HepG2 (cell line): ENCODE results near the gene GCDH. TPM values are rescaled to one million over a fixed set of nuclear protein-coding genes. Genes with fewer than 3 reads are reported as not detected.
A peak's percentile ranks its signal among the peaks of the same experiment; 100 is the strongest.

Experiments used
- KDM3A ChIP-seq: IDR thresholded peaks from 2 replicates; pipeline ENCODE4 v1.6.1; 2018; ENCODE audit warnings: low read depth, missing compliant biosample characterization
- KLF6 ChIP-seq: IDR thresholded peaks from 2 replicates; pipeline ENCODE4 v1.8.0; 2016; ENCODE audit warnings: missing biosample characterization, missing genetic modification reagents
- SRSF9 ChIP-seq: fragments of 200-400 bp; formaldehyde crosslinking; IDR thresholded peaks from 2 replicates; pipeline ENCODE4 v1.6.1; 2018; ENCODE audit warnings: borderline replicate concordance, mild to moderate bottlenecking, low read depth, low read length; ENCODE audit not compliant: insufficient read depth, poor library complexity, severe bottlenecking
- THAP11 ChIP-seq: IDR thresholded peaks from 2 replicates; pipeline ENCODE4 v1.6.1; 2016; ENCODE audit warnings: missing biosample characterization, missing genetic modification reagents
- YY1 ChIP-seq: IDR thresholded peaks from 2 replicates; pipeline ENCODE4 v1.6.1; 2011; ENCODE audit warnings: low read length, low read depth, moderate library complexity, mild to moderate bottlenecking; ENCODE audit not compliant: insufficient read depth, insufficient replicate concordance
- ZBTB7B ChIP-seq: sonication (generic); formaldehyde crosslinking; IDR thresholded peaks from 2 replicates; pipeline ENCODE4 v1.4.0; 2020; ENCODE audit warnings: missing genetic modification reagents
- ZNF235 ChIP-seq: sonication (generic); formaldehyde crosslinking; IDR thresholded peaks from 2 replicates; pipeline ENCODE4 v1.8.1; 2023; ENCODE audit warnings: mild to moderate bottlenecking, missing genetic modification reagents, borderline replicate concordance
- ZNF501 ChIP-seq: sonication (generic); formaldehyde crosslinking; IDR thresholded peaks from 2 replicates; pipeline ENCODE4 v1.5.1; 2020; ENCODE audit warnings: mild to moderate bottlenecking, moderate library complexity, missing genetic modification reagents
- ZNF510 ChIP-seq: sonication (generic); formaldehyde crosslinking; IDR thresholded peaks from 2 replicates; pipeline ENCODE4 v1.4.0; 2020; ENCODE audit warnings: low read depth, mild to moderate bottlenecking, missing genetic modification reagents
- ZNF772 ChIP-seq: sonication (generic); formaldehyde crosslinking; IDR thresholded peaks from 2 replicates; pipeline ENCODE4 v1.5.0; 2020; ENCODE audit warnings: mild to moderate bottlenecking, missing genetic modification reagents
- polyA plus RNA-seq, 8 experiments: library from polyadenylated mRNA; depleted of rRNA in 3 of 8; stranded (reverse) in 7 of 8; unstranded in 1 of 8; fragments of >200 nt; fragmentation: Illumina TruSeq in 4 of 8; extraction: Trizol in 4 of 8; gene quantifications; 2 replicates each; pipeline versions ENCODE4 v1.2.1 to v1.2.3, GENCODE V29; 2011 to 2016; ENCODE audit warnings: low read depth in 4 of 8, missing spikeins in 1 of 8, mixed read lengths in 1 of 8; ENCODE audit not compliant: insufficient read depth in 1 of 8
- total RNA-seq, 5 experiments: library from RNA; depleted of rRNA; stranded (reverse); fragments of >200 nt; fragmentation: Illumina TruSeq; extraction: Trizol; gene quantifications; 2 replicates each; pipeline ENCODE4 v1.2.3, GENCODE V29; 2016; ENCODE audit warnings: low read depth in 1 of 5
- TF ChIP-seq, protein P1 (sequence below): sonication (generic); formaldehyde crosslinking; conservative IDR thresholded peaks from 2 replicates; pipeline ENCODE4 v1.4.0; 2020; ENCODE audit warnings: missing genetic modification reagents
- TF ChIP-seq, protein P2 (sequence below): sonication (generic); formaldehyde crosslinking; IDR thresholded peaks from 2 replicates; pipeline ENCODE4 v1.8.1; 2023; ENCODE audit warnings: mild to moderate bottlenecking, missing genetic modification reagents
- TF ChIP-seq, protein P3 (sequence below): sonication (generic); formaldehyde crosslinking; IDR thresholded peaks from 2 replicates; pipeline ENCODE4 v1.5.0; 2020; ENCODE audit warnings: mild to moderate bottlenecking, missing genetic modification reagents, borderline replicate concordance
- TF ChIP-seq, protein P4 (sequence below): IDR thresholded peaks from 2 replicates; pipeline ENCODE4 v1.6.1; 2016; ENCODE audit warnings: low read depth, borderline replicate concordance
- TF ChIP-seq, protein P5 (sequence below): sonication (generic); formaldehyde crosslinking; IDR thresholded peaks from 2 replicates; pipeline ENCODE4 v1.4.0; 2020; ENCODE audit warnings: mild to moderate bottlenecking, missing genetic modification reagents

Gene GCDH
- total and polyA plus RNA-seq, 2 of the 13 experiments (the other 11 are each of a cell fraction or from before 2014, with no cell fraction given), result 15.1 to 38.0 TPM

DNA sequence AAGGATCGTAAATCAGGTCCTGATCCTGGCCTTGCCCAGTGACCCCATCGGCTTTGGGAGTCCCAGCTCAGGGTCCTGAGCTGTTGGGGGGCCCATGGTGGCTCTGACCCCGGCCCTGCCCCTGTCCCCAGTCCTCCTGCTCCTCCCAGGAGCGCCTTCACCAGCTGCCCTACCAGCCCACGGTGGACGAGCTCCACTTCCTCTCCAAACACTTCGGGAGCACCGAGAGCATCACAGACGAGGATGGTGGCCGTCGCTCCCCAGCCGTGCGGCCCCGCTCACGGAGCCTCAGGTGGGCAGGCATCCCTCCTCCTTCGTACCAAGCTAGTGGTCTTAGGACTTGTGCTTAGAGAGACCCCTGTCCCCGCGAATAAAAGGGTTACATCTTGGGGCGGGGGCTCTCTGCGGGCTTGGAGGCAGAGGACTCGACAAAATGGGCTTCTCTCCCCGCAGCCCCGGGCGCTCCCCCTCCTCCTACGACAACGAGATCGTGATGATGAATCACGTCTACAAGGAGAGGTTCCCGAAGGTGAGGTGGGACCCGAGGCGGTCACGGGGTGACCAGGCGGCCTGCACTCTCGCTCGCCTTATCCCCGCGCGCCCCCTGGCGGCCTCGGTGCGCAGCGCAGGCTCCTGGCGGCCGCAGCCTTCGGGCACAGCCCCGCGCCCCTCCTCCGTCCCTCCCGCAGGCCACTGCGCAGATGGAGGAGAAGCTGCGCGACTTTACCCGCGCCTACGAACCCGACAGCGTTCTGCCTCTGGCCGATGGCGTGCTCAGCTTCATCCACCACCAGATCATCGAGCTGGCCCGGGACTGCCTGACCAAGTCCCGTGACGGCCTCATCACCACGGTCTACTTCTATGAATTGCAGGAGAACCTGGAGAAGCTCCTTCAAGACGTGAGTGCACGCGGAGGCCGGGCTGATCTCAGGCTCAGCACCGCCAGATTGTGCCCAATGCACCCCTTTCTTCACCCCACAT lies 43.5 kb upstream of the GCDH start (continued):
- TF ChIP-seq, protein P1, sequence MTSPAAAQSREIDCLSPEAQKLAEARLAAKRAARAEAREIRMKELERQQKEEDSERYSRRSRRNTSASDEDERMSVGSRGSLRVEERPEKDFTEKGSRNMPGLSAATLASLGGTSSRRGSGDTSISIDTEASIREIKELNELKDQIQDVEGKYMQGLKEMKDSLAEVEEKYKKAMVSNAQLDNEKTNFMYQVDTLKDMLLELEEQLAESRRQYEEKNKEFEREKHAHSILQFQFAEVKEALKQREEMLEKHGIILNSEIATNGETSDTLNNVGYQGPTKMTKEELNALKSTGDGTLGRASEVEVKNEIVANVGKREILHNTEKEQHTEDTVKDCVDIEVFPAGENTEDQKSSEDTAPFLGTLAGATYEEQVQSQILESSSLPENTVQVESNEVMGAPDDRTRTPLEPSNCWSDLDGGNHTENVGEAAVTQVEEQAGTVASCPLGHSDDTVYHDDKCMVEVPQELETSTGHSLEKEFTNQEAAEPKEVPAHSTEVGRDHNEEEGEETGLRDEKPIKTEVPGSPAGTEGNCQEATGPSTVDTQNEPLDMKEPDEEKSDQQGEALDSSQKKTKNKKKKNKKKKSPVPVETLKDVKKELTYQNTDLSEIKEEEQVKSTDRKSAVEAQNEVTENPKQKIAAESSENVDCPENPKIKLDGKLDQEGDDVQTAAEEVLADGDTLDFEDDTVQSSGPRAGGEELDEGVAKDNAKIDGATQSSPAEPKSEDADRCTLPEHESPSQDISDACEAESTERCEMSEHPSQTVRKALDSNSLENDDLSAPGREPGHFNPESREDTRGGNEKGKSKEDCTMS, result no peak
- TF ChIP-seq KDM3A (CRISPR knock-in tag) (peak; percentile 86; the same call in 1 of the 2 replicates), KLF6 (0 out of 2 replicates have a peak, but pooled peaks have one; percentile 39), ZNF772 (CRISPR knock-in tag) (peak; percentile 64; the same call in 1 of the 2 replicates), THAP11 (CRISPR knock-in tag) (peak; percentile 68), SRSF9 (no peak), YY1 (peak; percentile 51), ZNF510 (0 out of 2 replicates have a peak, but pooled peaks have one; percentile 39), ZNF235 (CRISPR knock-in tag) (no peak), ZBTB7B (peak; percentile 34; the same call in 1 of the 2 replicates), ZNF501 (CRISPR knock-in tag) (0 out of 2 replicates have a peak, but pooled peaks have one; percentile 14)
- TF ChIP-seq, protein P2, sequence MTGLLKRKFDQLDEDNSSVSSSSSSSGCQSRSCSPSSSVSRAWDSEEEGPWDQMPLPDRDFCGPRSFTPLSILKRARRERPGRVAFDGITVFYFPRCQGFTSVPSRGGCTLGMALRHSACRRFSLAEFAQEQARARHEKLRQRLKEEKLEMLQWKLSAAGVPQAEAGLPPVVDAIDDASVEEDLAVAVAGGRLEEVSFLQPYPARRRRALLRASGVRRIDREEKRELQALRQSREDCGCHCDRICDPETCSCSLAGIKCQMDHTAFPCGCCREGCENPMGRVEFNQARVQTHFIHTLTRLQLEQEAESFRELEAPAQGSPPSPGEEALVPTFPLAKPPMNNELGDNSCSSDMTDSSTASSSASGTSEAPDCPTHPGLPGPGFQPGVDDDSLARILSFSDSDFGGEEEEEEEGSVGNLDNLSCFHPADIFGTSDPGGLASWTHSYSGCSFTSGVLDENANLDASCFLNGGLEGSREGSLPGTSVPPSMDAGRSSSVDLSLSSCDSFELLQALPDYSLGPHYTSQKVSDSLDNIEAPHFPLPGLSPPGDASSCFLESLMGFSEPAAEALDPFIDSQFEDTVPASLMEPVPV (CRISPR knock-in tag), result 0 out of 2 replicates have a peak, but pooled peaks have one; percentile 55
- TF ChIP-seq, protein P3, sequence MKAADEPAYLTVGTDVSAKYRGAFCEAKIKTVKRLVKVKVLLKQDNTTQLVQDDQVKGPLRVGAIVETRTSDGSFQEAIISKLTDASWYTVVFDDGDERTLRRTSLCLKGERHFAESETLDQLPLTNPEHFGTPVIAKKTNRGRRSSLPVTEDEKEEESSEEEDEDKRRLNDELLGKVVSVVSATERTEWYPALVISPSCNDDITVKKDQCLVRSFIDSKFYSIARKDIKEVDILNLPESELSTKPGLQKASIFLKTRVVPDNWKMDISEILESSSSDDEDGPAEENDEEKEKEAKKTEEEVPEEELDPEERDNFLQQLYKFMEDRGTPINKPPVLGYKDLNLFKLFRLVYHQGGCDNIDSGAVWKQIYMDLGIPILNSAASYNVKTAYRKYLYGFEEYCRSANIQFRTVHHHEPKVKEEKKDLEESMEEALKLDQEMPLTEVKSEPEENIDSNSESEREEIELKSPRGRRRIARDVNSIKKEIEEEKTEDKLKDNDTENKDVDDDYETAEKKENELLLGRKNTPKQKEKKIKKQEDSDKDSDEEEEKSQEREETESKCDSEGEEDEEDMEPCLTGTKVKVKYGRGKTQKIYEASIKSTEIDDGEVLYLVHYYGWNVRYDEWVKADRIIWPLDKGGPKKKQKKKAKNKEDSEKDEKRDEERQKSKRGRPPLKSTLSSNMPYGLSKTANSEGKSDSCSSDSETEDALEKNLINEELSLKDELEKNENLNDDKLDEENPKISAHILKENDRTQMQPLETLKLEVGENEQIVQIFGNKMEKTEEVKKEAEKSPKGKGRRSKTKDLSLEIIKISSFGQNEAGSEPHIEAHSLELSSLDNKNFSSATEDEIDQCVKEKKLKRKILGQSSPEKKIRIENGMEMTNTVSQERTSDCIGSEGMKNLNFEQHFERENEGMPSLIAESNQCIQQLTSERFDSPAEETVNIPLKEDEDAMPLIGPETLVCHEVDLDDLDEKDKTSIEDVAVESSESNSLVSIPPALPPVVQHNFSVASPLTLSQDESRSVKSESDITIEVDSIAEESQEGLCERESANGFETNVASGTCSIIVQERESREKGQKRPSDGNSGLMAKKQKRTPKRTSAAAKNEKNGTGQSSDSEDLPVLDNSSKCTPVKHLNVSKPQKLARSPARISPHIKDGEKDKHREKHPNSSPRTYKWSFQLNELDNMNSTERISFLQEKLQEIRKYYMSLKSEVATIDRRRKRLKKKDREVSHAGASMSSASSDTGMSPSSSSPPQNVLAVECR (CRISPR knock-in tag), result peak; percentile 48; the same call in 1 of the 2 replicates
- TF ChIP-seq, protein P4, sequence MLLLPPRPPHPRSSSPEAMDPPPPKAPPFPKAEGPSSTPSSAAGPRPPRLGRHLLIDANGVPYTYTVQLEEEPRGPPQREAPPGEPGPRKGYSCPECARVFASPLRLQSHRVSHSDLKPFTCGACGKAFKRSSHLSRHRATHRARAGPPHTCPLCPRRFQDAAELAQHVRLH, result no peak
- TF ChIP-seq, protein P5, sequence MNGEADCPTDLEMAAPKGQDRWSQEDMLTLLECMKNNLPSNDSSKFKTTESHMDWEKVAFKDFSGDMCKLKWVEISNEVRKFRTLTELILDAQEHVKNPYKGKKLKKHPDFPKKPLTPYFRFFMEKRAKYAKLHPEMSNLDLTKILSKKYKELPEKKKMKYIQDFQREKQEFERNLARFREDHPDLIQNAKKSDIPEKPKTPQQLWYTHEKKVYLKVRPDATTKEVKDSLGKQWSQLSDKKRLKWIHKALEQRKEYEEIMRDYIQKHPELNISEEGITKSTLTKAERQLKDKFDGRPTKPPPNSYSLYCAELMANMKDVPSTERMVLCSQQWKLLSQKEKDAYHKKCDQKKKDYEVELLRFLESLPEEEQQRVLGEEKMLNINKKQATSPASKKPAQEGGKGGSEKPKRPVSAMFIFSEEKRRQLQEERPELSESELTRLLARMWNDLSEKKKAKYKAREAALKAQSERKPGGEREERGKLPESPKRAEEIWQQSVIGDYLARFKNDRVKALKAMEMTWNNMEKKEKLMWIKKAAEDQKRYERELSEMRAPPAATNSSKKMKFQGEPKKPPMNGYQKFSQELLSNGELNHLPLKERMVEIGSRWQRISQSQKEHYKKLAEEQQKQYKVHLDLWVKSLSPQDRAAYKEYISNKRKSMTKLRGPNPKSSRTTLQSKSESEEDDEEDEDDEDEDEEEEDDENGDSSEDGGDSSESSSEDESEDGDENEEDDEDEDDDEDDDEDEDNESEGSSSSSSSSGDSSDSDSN (CRISPR knock-in tag), result peak; percentile 50; the same call in 1 of the 2 replicates
